ENCODE measurements around the gene ZFP1. TPM values are rescaled to one million over a fixed set of nuclear protein-coding genes. Genes with fewer than 3 reads are reported as not detected.
"Not testable (repeated sequence)": the region's sequence is repeated elsewhere in the genome, so short reads cannot be mapped to it uniquely, and the experiment has no call there.

Gene ZFP1
- total RNA-seq, 2 experiments from 2014 or later: 23.9 to 25.0 TPM

- Histone ChIP-seq H3K9me2 (ENCODE audit: insufficient read depth, low read length) (no peaks in the 10 kb centered on the region), H3K9me3 (ENCODE audit: low read length) (no peaks in the 10 kb centered on the region), H3K4me1 (ENCODE audit: insufficient read depth, low read length, poor library complexity, severe bottlenecking) (no peaks in the 10 kb centered on the region), H3K36me3 (ENCODE audit: insufficient read depth, low read length) (no peaks in the 10 kb centered on the region), H3K4me2 (ENCODE audit: low read length) (no peak overlapping the region), H4K20me1 (ENCODE audit: insufficient read depth, low read length) (no peaks in the 10 kb centered on the region), H3K79me2 (ENCODE audit: insufficient read depth, low read depth, low read length) (no peaks in the 10 kb centered on the region), H3K4me3 (ENCODE audit: low read depth, low read length, poor library complexity, severe bottlenecking) (no peak overlapping the region), H3K27ac (ENCODE audit: low read depth, low read length, poor library complexity, severe bottlenecking) (no peak overlapping the region), H2AFZ (ENCODE audit: low read length) (no peak overlapping the region)
- TF ChIP-seq CTCF (conservative IDR thresholded peaks at IDR 0.05; ENCODE audit: low read length) (no peak), EZH2phosphoT487 (IDR thresholded peaks at IDR 0.05; ENCODE audit: borderline replicate concordance, low read depth, low read length) (no peak)
- intact Hi-C loops (cut with micrococcal nuclease; ENCODE audit: unreplicated experiment): no loop called here
- POLR2A ChIA-PET: interaction anchor here (0.6 to 0.7 kb wide), 3 partner anchors 45 to 1710 kb away, joined by 3 to 4 read pairs (median 3); no protein-coding TSS in a partner anchor
- CTCF ChIA-PET (ENCODE audit: unreplicated experiment): interaction anchor here (0.5 to 0.6 kb wide), 2 partner anchors 26 to 209 kb away, joined by 3 to 7 read pairs; no protein-coding TSS in a partner anchor
- DNase-seq (ENCODE audit: low spot score): no peak
- no TSS peak for BruUV-seq (replicated peaks)
Observed at GRCh38 chr16:75209944-75210343, 61.6 kb downstream of the ZFP1 start.

- intact Hi-C loops (cut with micrococcal nuclease; ENCODE audit: unreplicated experiment); CTCF ChIA-PET (ENCODE audit: unreplicated experiment): not testable (repeated sequence)
Observed at GRCh38 chr16:75211286-75211685, 63.0 kb downstream of the ZFP1 start.

GRCh38 chr16:75216127-75216526 lies 67.8 kb downstream of the ZFP1 start:
- CTCF ChIA-PET (ENCODE audit: unreplicated experiment): no interaction called here
- no TSS peak for BruUV-seq (replicated peaks)
- Histone ChIP-seq H3K9me3 (ENCODE audit: low read length) (no peaks in the 10 kb centered on the region), H3K4me2 (ENCODE audit: low read length) (no peak overlapping the region), H3K4me1 (ENCODE audit: insufficient read depth, low read length, poor library complexity, severe bottlenecking) (no peaks in the 10 kb centered on the region), H2AFZ (ENCODE audit: low read length) (no peak overlapping the region), H3K27ac (ENCODE audit: low read depth, low read length, poor library complexity, severe bottlenecking) (no peak overlapping the region), H3K4me3 (ENCODE audit: low read depth, low read length, poor library complexity, severe bottlenecking) (no peak overlapping the region), H3K36me3 (ENCODE audit: insufficient read depth, low read length) (no peaks in the 10 kb centered on the region), H3K79me2 (ENCODE audit: insufficient read depth, low read depth, low read length) (no peaks in the 10 kb centered on the region), H3K9me2 (ENCODE audit: insufficient read depth, low read length) (no peaks in the 10 kb centered on the region), H4K20me1 (ENCODE audit: insufficient read depth, low read length) (no peaks in the 10 kb centered on the region)
- TF ChIP-seq CTCF (conservative IDR thresholded peaks at IDR 0.05; ENCODE audit: low read length) (no peak), EZH2phosphoT487 (IDR thresholded peaks at IDR 0.05; ENCODE audit: borderline replicate concordance, low read depth, low read length) (no peak)
- POLR2A ChIA-PET: no interaction called here
- intact Hi-C loops (cut with micrococcal nuclease; ENCODE audit: unreplicated experiment): no loop called here
- no peak for DNase-seq (ENCODE audit: low spot score)

More at GRCh38 chr16:75211286-75211685, 63.0 kb downstream of the ZFP1 start:
- H3K36me3 ChIP-seq (ENCODE audit: insufficient read depth, low read length); H3K4me2 ChIP-seq (ENCODE audit: low read length); H2AFZ ChIP-seq (ENCODE audit: low read length); BruUV-seq (replicated peaks); H3K9me3 ChIP-seq (ENCODE audit: low read length); H3K9me2 ChIP-seq (ENCODE audit: insufficient read depth, low read length); H4K20me1 ChIP-seq (ENCODE audit: insufficient read depth, low read length); H3K4me3 ChIP-seq (ENCODE audit: low read depth, low read length, poor library complexity, severe bottlenecking); H3K4me1 ChIP-seq (ENCODE audit: insufficient read depth, low read length, poor library complexity, severe bottlenecking); POLR2A ChIA-PET; H3K27ac ChIP-seq (ENCODE audit: low read depth, low read length, poor library complexity, severe bottlenecking); DNase-seq (ENCODE audit: low spot score); H3K79me2 ChIP-seq (ENCODE audit: insufficient read depth, low read depth, low read length): not testable (repeated sequence)
